22Rv1 (cell line): ENCODE results near the gene RNASE4.
"Not testable (repeated sequence)": the region's sequence is repeated elsewhere in the genome, so short reads cannot be mapped to it uniquely, and the experiment has no call there.

Source experiments
- H3K27ac ChIP-seq: fragments of 450-650 bp; 2 replicates; pipeline ENCODE4 v1.5.1; 2017
- ZFX ChIP-seq: fragments of 450-650 bp; IDR thresholded peaks from 2 replicates; pipeline ENCODE4 v1.6.1; 2017; ENCODE audit warnings: antibody characterized with exemption, borderline replicate concordance
- TF ChIP-seq, protein P1 (sequence below): fragments of 450-650 bp; IDR thresholded peaks from 2 replicates; pipeline ENCODE4 v1.5.1; 2017; ENCODE audit warnings: mild to moderate bottlenecking

RNASE4 gene

DNA sequence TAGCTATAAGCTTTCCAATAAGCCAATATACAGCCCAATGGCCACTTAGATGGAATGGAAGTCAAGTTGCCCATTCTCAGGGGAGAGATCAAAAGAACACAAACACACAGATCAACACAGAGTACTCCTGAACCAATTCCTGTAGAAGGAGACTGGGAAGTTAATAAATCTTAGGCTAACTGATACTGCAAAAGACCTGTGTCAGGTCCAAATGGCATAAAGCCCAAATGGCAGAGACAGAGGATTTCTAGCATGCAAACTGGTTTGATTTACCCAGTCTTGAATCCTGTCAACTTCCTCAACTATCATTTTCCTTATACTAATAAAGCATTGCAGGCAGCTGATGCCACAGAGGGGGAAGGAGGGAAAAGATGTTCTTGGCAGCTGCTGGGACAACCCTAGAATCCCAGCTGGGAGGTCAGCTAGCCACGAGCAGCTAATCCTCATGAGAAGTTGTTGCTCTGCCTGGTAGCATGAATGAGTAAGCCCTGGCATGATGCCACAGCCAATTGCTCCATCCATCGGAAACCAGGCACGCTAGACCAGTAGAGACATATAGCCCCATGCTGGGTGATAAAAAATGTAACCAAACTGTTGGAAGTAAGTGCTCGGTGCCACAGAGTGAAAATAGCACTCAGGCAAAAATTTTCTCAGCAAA, 30.4 kb downstream of the RNASE4 start:
- H3K27ac ChIP-seq: no peak overlapping the region
- TF ChIP-seq, protein P1, sequence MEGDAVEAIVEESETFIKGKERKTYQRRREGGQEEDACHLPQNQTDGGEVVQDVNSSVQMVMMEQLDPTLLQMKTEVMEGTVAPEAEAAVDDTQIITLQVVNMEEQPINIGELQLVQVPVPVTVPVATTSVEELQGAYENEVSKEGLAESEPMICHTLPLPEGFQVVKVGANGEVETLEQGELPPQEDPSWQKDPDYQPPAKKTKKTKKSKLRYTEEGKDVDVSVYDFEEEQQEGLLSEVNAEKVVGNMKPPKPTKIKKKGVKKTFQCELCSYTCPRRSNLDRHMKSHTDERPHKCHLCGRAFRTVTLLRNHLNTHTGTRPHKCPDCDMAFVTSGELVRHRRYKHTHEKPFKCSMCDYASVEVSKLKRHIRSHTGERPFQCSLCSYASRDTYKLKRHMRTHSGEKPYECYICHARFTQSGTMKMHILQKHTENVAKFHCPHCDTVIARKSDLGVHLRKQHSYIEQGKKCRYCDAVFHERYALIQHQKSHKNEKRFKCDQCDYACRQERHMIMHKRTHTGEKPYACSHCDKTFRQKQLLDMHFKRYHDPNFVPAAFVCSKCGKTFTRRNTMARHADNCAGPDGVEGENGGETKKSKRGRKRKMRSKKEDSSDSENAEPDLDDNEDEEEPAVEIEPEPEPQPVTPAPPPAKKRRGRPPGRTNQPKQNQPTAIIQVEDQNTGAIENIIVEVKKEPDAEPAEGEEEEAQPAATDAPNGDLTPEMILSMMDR: no peak
- TF ChIP-seq ZFX: no peak

- H3K27ac ChIP-seq: peak overlapping the region; percentile 77
- TF ChIP-seq, protein P1: no peak
- no peak for TF ChIP-seq ZFX
Observed at GRCh38 chr14:20719777-20720176, 35.4 kb downstream of the RNASE4 start.

DNA sequence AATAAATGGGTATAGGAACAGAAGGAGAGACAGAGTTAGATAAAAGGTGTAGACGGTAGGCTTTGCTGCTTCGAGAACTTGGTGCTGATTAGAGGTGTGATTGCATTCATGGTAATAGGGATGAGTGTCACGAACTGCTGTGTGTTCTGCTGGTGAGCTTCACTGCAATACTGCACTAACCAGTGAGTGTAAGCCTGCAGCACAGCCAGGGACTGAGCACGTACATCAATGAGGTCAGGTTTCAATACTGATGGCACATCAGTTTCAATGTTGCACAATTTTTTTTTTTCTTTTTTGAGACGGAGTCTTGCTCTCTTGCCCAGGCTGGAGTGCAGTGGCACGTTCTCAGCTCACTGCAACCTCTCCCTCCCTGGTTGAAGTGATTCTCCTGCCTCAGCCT, 36.4 kb downstream of the RNASE4 start:
- no peak for TF ChIP-seq ZFX
- TF ChIP-seq, protein P1: no peak
- no peak overlapping the region; the same call in 1 of the 2 replicates for H3K27ac ChIP-seq

- H3K27ac ChIP-seq: no peak overlapping the region
- TF ChIP-seq ZFX: no peak
- TF ChIP-seq, protein P1: no peak
Observed at GRCh38 chr14:20722016-20722415, 37.7 kb downstream of the RNASE4 start.

- TF ChIP-seq, protein P1: no peak
- no peak for TF ChIP-seq ZFX
- H3K27ac ChIP-seq: no peak overlapping the region
Observed at GRCh38 chr14:20723488-20723887, 39.1 kb downstream of the RNASE4 start.

GRCh38 chr14:20726121-20726520, 41.8 kb downstream of the RNASE4 start:
- not testable (repeated sequence) for H3K27ac ChIP-seq

DNA sequence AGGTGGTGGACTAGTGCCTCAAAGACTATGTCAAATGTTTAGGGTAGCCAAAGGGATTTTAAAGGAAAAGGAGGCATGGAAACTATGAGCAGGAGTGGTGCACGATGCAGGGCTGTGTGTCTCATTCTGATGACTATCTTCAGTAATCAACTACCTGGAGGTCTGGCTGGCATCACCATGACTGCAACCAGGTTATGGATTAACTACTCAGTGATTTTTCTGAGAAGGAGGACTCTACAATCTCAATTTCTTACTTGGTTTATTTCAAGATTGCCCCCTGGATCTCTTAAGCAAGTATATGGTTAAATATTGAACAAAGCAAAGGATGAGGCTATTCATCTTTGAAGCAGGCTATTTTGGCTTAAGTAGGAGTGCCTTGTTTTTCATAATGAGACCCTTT, 42.2 kb downstream of the RNASE4 start:
- TF ChIP-seq, protein P1: no peak
- no peak for TF ChIP-seq ZFX
- no peak overlapping the region for H3K27ac ChIP-seq

DNA sequence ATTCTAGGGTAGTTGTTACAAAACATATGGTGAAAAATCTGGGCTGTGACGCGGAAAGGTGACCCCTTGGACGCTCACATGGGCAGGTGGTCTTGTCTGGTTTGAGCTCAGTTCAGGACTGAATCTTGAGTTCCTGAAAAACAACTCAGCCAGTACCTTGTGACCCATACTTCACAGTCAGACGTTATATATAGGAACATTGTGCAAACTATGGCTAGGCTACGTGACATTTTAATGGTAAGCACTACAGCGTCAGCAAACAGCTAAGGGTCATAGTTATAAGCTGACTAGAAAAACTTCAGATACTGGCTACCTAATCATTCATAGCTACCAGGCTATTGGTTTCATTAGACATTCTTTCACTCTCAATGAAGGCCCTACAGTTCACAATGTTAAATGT, 46.5 kb downstream of the RNASE4 start:
- H3K27ac ChIP-seq: no peak overlapping the region
- TF ChIP-seq, protein P1: no peak
- TF ChIP-seq ZFX: no peak
